Stomach (tissue), 9 donors: Measurements from ENCODE around the gene CLIP2. TPM values are rescaled to one million over a fixed set of nuclear protein-coding genes. Genes with fewer than 3 reads are reported as not detected.
"Not testable (repeated sequence)": the region's sequence is repeated elsewhere in the genome, so short reads cannot be mapped to it uniquely, and the experiment has no call there.

Source experiments
- DNase-seq, 2 donors: peaks; one replicate each; pipeline versions ENCODE4 v3.0.0 to v3.0.0-alpha.2; 2013 to 2019
- H3K27ac ChIP-seq, 5 donors: fragments of 200-600 bp in 4 of 5; sonication (generic) in 4 of 5; one replicate each; pipeline ENCODE4 v1.5.1; 2013 to 2019; ENCODE audit warnings: mild to moderate bottlenecking in 1 of 5, moderate library complexity in 1 of 5
- H3K27me3 ChIP-seq, 3 donors: fragments of 200-600 bp; sonication (generic); one replicate each; pipeline ENCODE4 v1.5.1; 2017 to 2019; ENCODE audit warnings: mixed run types in 1 of 3
- H3K36me3 ChIP-seq, 4 donors: fragments of 200-600 bp; sonication (generic); 1 replicate in 3 of 4; 2 replicates in 1 of 4; pipeline ENCODE4 v1.5.1; 2016 to 2019
- H3K4me1 ChIP-seq, 4 donors: fragments of 200-600 bp; sonication (generic); one replicate each; pipeline ENCODE4 v1.5.1; 2016 to 2019
- H3K4me3 ChIP-seq, 4 donors: fragments of 200-600 bp; sonication (generic) in 3 of 4; one replicate each; pipeline ENCODE4 v1.5.1; 2016 to 2019; ENCODE audit warnings: mild to moderate bottlenecking in 1 of 4
- H3K9me3 ChIP-seq, 4 donors: fragments of 200-600 bp; sonication (generic); one replicate each; pipeline ENCODE4 v1.5.1; 2016 to 2019
- EP300 ChIP-seq: sonication (generic); formaldehyde crosslinking; IDR thresholded peaks from one replicate; pipeline ENCODE4 v1.6.1; 2017; ENCODE audit warnings: antibody characterized with exemption
- POLR2A ChIP-seq, 4 donors: fragments of 450-650 bp; IDR thresholded peaks; one replicate each; pipeline ENCODE4 v1.6.1; 2016; ENCODE audit warnings: antibody characterized with exemption in 4 of 4, control low read depth in 2 of 4, mild to moderate bottlenecking in 1 of 4, moderate library complexity in 1 of 4
- POLR2AphosphoS5 ChIP-seq, 3 donors: sonication (generic); formaldehyde crosslinking; IDR thresholded peaks; one replicate each; pipeline ENCODE4 v1.6.1; 2016; ENCODE audit warnings: antibody characterized with exemption in 3 of 3
- WGBS, 5 donors: extraction: QIAGEN DNeasy Blood & Tissue Kit in 3 of 5; methylation state at CpG; one replicate each; pipeline versions ENCODE4 v1.1.5 to v1.1.7; 2013 to 2018; 5-methylcytosine and 5-hydroxymethylcytosine counted together
- intact Hi-C: fragments of 100-400 bp; cut with DNase I; formaldehyde crosslinking; loops from one replicate; pipeline ENCODE4 v1.15.1; 2023; ENCODE audit warnings: low total_unique reads
- polyA plus RNA-seq, 3 donors: library from polyadenylated mRNA; stranded (reverse); fragments of 200-250 nt; gene quantifications; one replicate each; pipeline ENCODE4 v1.2.3, GENCODE V29; 2013
- total RNA-seq, 5 donors: library from RNA; depleted of rRNA; stranded (reverse); fragments of >200 nt; gene quantifications; one replicate each; pipeline versions ENCODE4 v1.1.0 to v1.2.3, GENCODE V29; 2014 to 2016
- TF ChIP-seq, protein P1 (sequence below), 7 experiments: fragments of 450-650 bp in 4 of 7; fragments of 200-600 bp in 3 of 7; sonication (generic) in 3 of 7; IDR thresholded peaks; one replicate each; pipeline ENCODE4 v1.5.1; 2016 to 2019; ENCODE audit warnings: antibody characterized with exemption in 7 of 7, control low read depth in 2 of 7, mild to moderate bottlenecking in 1 of 7
- donor health status: healthy with polysubstance abuse.
- donor health status: Bipolar disorder and iron deficiency.
- donor health status: healthy.

CLIP2 gene
- total and polyA plus RNA-seq, 8 donors = 4.5 to 485 (median 23.9) TPM

DNA sequence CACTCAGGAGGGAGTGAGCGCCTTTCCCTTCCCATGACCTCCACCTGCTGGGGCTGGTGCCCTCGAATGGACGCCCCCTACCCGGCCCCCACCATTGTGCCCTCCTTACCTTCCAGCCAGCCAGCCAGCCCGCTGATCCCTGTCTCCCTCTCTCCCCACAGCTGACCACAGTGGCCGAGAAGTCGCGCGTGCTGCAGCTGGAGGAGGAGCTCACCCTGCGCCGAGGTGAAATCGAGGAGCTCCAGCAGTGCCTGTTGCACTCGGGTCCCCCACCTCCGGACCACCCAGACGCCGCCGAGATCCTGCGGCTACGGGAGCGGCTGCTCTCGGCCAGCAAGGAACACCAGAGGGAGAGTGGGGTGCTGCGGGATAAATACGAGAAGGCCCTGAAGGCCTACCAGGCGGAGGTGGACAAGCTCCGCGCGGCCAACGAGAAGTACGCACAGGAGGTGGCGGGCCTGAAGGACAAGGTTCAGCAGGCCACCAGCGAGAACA lies 86.6 kb downstream of the CLIP2 start:
- Histone ChIP-seq H3K27ac (no peak overlapping the region), H3K4me3 (no peak overlapping the region), H3K4me1 (peaks cover 15 to 47% (median 32%) of the 10 kb centered on the region in 4 donors), H3K27me3 (no peaks in the 10 kb centered on the region), H3K36me3 (peaks cover 8 to 37% (median 34%) of the 10 kb centered on the region in 4 donors), H3K9me3 (no peaks in the 10 kb centered on the region)
- WGBS, 5 donors = 94 to 97% (median 95%) methylated on average over 21 to 31 of the region's 31 CpGs
- TF ChIP-seq POLR2AphosphoS5 (IDR thresholded peaks at IDR 0.05) (no peak), POLR2A (IDR thresholded peaks at IDR 0.05) (no peak), EP300 (no peak)
- TF ChIP-seq, protein P1, sequence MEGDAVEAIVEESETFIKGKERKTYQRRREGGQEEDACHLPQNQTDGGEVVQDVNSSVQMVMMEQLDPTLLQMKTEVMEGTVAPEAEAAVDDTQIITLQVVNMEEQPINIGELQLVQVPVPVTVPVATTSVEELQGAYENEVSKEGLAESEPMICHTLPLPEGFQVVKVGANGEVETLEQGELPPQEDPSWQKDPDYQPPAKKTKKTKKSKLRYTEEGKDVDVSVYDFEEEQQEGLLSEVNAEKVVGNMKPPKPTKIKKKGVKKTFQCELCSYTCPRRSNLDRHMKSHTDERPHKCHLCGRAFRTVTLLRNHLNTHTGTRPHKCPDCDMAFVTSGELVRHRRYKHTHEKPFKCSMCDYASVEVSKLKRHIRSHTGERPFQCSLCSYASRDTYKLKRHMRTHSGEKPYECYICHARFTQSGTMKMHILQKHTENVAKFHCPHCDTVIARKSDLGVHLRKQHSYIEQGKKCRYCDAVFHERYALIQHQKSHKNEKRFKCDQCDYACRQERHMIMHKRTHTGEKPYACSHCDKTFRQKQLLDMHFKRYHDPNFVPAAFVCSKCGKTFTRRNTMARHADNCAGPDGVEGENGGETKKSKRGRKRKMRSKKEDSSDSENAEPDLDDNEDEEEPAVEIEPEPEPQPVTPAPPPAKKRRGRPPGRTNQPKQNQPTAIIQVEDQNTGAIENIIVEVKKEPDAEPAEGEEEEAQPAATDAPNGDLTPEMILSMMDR (IDR thresholded peaks at IDR 0.05) = no peak
- no peak for DNase-seq
- intact Hi-C loops = no loop called here

DNA sequence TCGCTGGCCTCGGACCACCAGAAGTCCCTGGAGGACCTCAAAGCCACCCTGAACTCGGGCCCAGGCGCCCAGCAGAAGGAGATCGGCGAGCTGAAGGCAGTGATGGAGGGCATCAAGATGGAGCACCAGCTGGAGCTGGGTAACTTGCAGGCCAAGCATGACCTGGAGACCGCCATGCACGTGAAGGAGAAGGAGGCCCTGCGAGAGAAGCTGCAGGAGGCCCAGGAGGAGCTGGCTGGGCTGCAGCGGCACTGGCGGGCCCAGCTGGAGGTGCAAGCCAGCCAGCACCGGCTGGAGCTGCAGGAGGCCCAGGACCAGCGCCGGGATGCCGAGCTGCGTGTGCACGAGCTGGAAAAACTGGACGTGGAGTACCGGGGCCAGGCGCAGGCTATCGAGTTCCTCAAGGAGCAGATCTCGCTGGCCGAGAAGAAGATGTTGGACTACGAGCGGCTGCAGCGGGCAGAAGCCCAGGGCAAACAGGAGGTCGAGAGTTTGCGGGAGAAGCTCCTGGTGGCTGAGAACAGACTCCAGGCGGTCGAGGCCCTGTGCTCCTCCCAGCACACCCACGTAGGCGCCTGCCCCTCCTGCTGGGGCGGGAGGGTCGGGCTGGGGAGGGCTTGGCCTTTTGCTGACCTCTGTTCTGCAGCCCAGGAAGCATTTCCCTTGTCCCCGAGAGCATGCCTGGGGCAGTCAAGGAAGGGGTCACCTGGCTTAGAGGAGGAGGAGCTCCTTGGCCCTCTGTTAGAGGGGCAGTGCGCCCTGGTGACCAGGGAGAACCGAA lies 87.2 kb downstream of the CLIP2 start:
- no peaks in the 10 kb centered on the region for H3K27me3 ChIP-seq
- no peak overlapping the region for H3K4me3 ChIP-seq
- no peak overlapping the region for H3K27ac ChIP-seq
- TF ChIP-seq EP300 (no peak), POLR2AphosphoS5 (IDR thresholded peaks at IDR 0.05) (no peak), POLR2A (IDR thresholded peaks at IDR 0.05) (no peak)
- TF ChIP-seq, protein P1 (IDR thresholded peaks at IDR 0.05) = no peak
- H3K36me3 ChIP-seq = peaks cover 8 to 37% (median 35%) of the 10 kb centered on the region in 4 donors
- 80 to 86% (median 85%) methylated on average over 22 to 37 of the region's 37 CpGs for WGBS, 5 donors
- peaks cover 14 to 47% (median 30%) of the 10 kb centered on the region in 4 donors for H3K4me1 ChIP-seq
- DNase-seq = no peak
- intact Hi-C loops = no loop called here
- no peaks in the 10 kb centered on the region for H3K9me3 ChIP-seq

DNA sequence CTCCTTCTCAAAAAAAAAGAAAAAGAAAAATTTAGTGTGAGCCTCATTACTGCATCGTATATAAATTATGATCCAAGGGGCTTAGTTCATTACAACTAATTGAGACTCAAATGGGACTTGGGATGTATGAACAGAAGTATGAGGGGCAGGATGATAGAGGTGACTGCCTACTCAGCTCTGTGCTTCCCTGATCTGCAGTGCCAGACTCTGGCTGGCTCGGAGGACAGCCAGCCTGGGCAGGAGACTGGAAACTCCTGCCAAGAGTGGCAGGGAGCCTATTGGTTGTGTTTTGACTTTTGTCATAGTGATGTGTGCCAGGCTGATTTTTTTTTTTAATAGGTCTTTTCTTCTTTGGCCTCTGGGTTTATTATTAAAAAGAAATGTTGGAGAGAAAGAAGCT lies 90.7 kb downstream of the CLIP2 start:
- 34 to 60% (median 56%) methylated on average over 2 of the region's 2 CpGs for WGBS, 5 donors
- Histone ChIP-seq H3K36me3 (peaks cover 8 to 45% (median 32%) of the 10 kb centered on the region in 4 donors), H3K4me1 (peaks cover 0 to 31% (median 11%) of the 10 kb centered on the region in 4 donors), H3K4me3 (no peak overlapping the region), H3K27ac (peak overlapping the region; percentile 49 to 82 (median 62)), H3K9me3 (no peaks in the 10 kb centered on the region), H3K27me3 (no peaks in the 10 kb centered on the region)
- TF ChIP-seq, protein P1 (IDR thresholded peaks at IDR 0.05) = no peak
- TF ChIP-seq POLR2AphosphoS5 (IDR thresholded peaks at IDR 0.05) (peak; percentile 12 to 36 (median 23)), POLR2A (IDR thresholded peaks at IDR 0.05) (no peak)
- peak in 1 of 2 donors; percentile 87 for DNase-seq
- intact Hi-C loops = no loop called here

DNA sequence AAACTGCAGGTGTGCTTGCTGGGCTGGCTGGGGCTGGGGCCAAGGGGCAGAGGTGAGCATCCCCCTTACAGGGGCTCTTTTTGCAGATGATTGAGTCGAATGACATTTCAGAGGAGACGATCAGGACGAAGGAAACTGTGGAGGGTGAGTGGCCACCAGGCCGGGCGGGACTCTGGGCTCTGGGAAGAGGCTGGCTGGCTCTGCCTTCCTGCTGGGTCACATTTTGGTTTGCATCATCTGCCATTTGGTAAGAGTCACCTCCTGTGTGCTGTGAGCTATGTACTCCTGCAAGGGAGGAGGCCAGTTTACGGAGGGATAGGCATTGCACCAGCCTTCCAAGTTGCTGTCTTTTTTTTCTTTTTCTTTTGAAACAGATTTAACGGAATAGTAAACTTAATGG lies 91.5 kb downstream of the CLIP2 start:
- H3K27me3 ChIP-seq = no peaks in the 10 kb centered on the region
- DNase-seq = peak in 1 of 2 donors; percentile 33
- TF ChIP-seq POLR2AphosphoS5 (IDR thresholded peaks at IDR 0.05) = peak in 1 of 3 donors; percentile 12
- TF ChIP-seq EP300 = no peak
- peak overlapping the region; percentile 49 to 82 (median 62) for H3K27ac ChIP-seq
- peaks cover 0 to 31% (median 11%) of the 10 kb centered on the region in 4 donors for H3K4me1 ChIP-seq
- H3K36me3 ChIP-seq = peaks cover 7 to 42% (median 29%) of the 10 kb centered on the region in 4 donors
- 58 to 78% (median 70%) methylated on average over 7 of the region's 7 CpGs for WGBS, 5 donors
- intact Hi-C loops = no loop called here
- no peak overlapping the region for H3K4me3 ChIP-seq
- no peaks in the 10 kb centered on the region for H3K9me3 ChIP-seq

DNA sequence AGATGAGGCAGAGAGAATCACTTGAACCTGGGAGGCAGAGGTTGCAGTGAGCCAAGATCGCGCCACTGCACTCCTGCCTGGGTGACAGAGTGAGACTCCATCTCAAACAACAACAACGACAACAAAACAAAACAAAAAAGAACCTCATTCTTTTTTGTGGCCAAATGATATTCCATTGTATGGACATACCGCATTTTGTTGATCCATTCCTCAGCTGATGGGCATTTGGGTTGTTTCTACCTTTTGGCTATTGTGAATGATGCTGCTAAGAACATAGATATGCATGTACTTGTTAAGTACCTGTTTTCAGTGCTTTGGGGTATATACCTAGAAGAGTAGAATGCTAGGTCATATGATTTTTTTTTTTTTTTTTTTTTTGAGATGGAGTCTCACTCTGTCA lies 94.9 kb downstream of the CLIP2 start:
- intact Hi-C loops = not testable (repeated sequence)
- 73 to 99% (median 82%) methylated on average over 4 of the region's 4 CpGs for WGBS, 5 donors

DNA sequence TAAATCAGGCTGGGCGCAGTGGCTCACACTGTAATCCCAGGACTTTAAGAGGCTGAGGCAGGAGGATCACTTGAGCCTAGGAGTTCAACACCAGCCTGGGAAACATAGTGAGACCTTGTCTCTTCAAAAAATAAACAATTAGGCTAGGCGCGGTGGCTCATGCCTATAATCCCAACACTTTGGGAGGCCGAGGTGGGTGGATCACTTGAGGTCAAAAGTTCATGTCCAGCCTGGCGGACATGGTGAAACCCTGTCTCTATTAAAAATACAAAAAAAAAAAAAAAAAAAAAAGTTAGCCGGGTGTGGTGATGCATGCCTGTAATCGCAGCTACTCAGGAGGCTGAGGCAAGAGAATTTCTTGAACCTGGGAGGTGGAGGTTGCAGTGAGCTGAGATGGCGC lies 95.6 kb downstream of the CLIP2 start:
- H3K4me1 ChIP-seq = peaks cover 0 to 24% (median 10%) of the 10 kb centered on the region in 4 donors
- intact Hi-C loops, H3K27me3 ChIP-seq, DNase-seq, H3K4me3 ChIP-seq, H3K9me3 ChIP-seq, H3K27ac ChIP-seq: not testable (repeated sequence)
- WGBS, 5 donors = 79 to 90% (median 81%) methylated on average over 7 to 8 of the region's 8 CpGs
- H3K36me3 ChIP-seq = peaks cover 6 to 46% (median 44%) of the 10 kb centered on the region in 4 donors

More for the DNA sequence above, 94.9 kb downstream of the CLIP2 start:
- not testable (repeated sequence) for H3K9me3 ChIP-seq, H3K4me3 ChIP-seq, H3K27me3 ChIP-seq, DNase-seq, H3K27ac ChIP-seq
- Histone ChIP-seq H3K36me3 (peaks cover 4 to 38% (median 38%) of the 10 kb centered on the region in 4 donors), H3K4me1 (peaks cover 0 to 31% (median 11%) of the 10 kb centered on the region in 4 donors)
